EH (cell line): Measurements from ENCODE around the gene DNAJC16.

ENCODE experiments used
- DNase-seq: peaks from one replicate; pipeline ENCODE4 v3.0.0-alpha.2; 2015; ENCODE audit warnings: low read depth

DNAJC16 gene

GRCh38 chr1:15620902-15621682, 94.4 kb downstream of the DNAJC16 start:
- DNase-seq = no peak

GRCh38 chr1:15621975-15622374, 95.3 kb downstream of the DNAJC16 start:
- no peak for DNase-seq

GRCh38 chr1:15622712-15623373, 96.2 kb downstream of the DNAJC16 start:
- no peak for DNase-seq

- DNase-seq = no peak
Measured at GRCh38 chr1:15623435-15623834, 96.8 kb downstream of the DNAJC16 start.

GRCh38 chr1:15624133-15624714, 97.6 kb downstream of the DNAJC16 start:
- no peak for DNase-seq

- no peak for DNase-seq
Measured at GRCh38 chr1:15625056-15625917, 98.6 kb downstream of the DNAJC16 start.
